Right atrium auricular region (tissue), 2 donors: ENCODE measurements around the gene KCTD19. TPM values are rescaled to one million over a fixed set of nuclear protein-coding genes. Genes with fewer than 3 reads are reported as not detected.

Experiments
- DNase-seq: peaks from one replicate; pipeline ENCODE4 v3.0.0-alpha.2; 2019; ENCODE audit warnings: low spot score
- H3K27ac ChIP-seq, 2 donors: fragments of 200-600 bp; sonication (generic); 1 replicate in 1 of 2; 2 replicates in 1 of 2; pipeline ENCODE4 v1.5.1; 2016 to 2019
- H3K27me3 ChIP-seq, 2 donors: fragments of 200-600 bp; sonication (generic); one replicate each; pipeline versions ENCODE4 v1.5.1 to v1.6.0; 2017 to 2019
- H3K36me3 ChIP-seq: fragments of 200-600 bp; sonication (generic); one replicate; pipeline ENCODE4 v1.5.1; 2016
- H3K4me1 ChIP-seq, 2 donors: fragments of 200-600 bp; sonication (generic); one replicate each; pipeline versions ENCODE4 v1.5.1 to v1.6.0; 2017 to 2019
- H3K4me3 ChIP-seq, 2 donors: fragments of 200-600 bp; sonication (generic); 1 replicate in 1 of 2; 2 replicates in 1 of 2; pipeline ENCODE4 v1.5.1; 2017 to 2019; ENCODE audit warnings: mild to moderate bottlenecking in 1 of 2, moderate library complexity in 1 of 2
- H3K9me3 ChIP-seq, 2 donors: fragments of 200-600 bp; sonication (generic); one replicate each; pipeline ENCODE4 v1.5.1; 2019
- total RNA-seq, 2 donors: library from RNA; depleted of rRNA; stranded (reverse); fragments of >200 nt; gene quantifications; one replicate each; pipeline ENCODE4 v1.1.0, GENCODE V29; 2016
- TF ChIP-seq, protein P1 (sequence below), 2 donors: fragments of 200-600 bp; sonication (generic); IDR thresholded peaks; one replicate each; pipeline ENCODE4 v1.5.1; 2019; ENCODE audit warnings: antibody characterized with exemption in 2 of 2

The KCTD19 gene
- total RNA-seq, 2 donors from 2014 or later: 0.08 TPM; not detected in 1

GRCh38 chr16:67294171-67294757 is 32.3 kb downstream of the KCTD19 start:
- TF ChIP-seq, protein P1, sequence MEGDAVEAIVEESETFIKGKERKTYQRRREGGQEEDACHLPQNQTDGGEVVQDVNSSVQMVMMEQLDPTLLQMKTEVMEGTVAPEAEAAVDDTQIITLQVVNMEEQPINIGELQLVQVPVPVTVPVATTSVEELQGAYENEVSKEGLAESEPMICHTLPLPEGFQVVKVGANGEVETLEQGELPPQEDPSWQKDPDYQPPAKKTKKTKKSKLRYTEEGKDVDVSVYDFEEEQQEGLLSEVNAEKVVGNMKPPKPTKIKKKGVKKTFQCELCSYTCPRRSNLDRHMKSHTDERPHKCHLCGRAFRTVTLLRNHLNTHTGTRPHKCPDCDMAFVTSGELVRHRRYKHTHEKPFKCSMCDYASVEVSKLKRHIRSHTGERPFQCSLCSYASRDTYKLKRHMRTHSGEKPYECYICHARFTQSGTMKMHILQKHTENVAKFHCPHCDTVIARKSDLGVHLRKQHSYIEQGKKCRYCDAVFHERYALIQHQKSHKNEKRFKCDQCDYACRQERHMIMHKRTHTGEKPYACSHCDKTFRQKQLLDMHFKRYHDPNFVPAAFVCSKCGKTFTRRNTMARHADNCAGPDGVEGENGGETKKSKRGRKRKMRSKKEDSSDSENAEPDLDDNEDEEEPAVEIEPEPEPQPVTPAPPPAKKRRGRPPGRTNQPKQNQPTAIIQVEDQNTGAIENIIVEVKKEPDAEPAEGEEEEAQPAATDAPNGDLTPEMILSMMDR (IDR thresholded peaks at IDR 0.05): no peak
- DNase-seq: no peak

DNA sequence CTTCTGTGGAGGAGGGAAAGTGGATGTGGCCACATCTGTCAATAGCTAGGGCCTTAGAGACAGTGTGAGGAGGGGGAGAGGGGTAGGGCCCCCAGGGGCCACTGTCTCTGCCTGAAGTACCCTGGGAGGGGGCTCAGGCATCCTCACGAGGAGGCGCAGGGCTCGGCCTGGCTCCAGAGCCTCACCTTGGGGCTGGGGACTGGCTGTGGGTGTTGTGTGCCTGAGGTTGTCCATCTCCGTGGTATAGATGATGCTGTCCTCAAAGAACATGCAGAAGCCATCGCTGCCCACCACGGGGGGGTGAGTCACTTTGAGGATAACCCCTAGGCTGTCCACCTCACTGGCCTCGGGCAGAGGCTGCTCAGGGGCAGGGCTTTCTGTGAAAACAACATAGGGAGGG is 35.1 kb downstream of the KCTD19 start:
- H3K27me3 ChIP-seq: no peaks in the 10 kb centered on the region
- TF ChIP-seq, protein P1 (IDR thresholded peaks at IDR 0.05): no peak
- H3K9me3 ChIP-seq: no peaks in the 10 kb centered on the region
- no peak overlapping the region for H3K27ac ChIP-seq
- H3K36me3 ChIP-seq: no peaks in the 10 kb centered on the region
- DNase-seq: no peak
- no peak overlapping the region for H3K4me3 ChIP-seq
- H3K4me1 ChIP-seq: no peaks in the 10 kb centered on the region

More at GRCh38 chr16:67294171-67294757, 32.3 kb downstream of the KCTD19 start:
- Histone ChIP-seq H3K27ac (no peak overlapping the region), H3K36me3 (no peaks in the 10 kb centered on the region), H3K27me3 (no peaks in the 10 kb centered on the region), H3K4me3 (no peak overlapping the region), H3K4me1 (no peaks in the 10 kb centered on the region), H3K9me3 (no peaks in the 10 kb centered on the region)

DNA sequence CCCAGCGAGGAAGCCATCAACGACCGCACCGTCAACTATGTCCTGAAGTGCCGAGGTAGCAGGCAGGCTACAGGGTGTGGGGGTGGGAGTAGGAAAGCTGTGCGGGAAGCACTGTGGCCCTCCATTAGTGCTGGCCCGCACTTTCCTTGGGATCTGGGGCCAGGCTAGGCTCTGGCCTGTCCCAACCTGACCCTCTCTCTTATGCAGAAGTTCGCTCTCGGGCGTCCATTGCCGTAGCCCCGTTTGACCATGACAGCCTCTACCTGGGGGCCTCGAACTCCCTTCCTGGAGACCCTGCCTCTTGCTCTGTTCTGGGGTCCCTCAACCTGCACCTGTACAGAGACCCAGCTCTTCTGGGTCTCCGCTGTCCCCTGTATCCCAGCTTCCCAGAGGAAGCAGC is 38.6 kb downstream of the KCTD19 start:
- TF ChIP-seq, protein P1 (IDR thresholded peaks at IDR 0.05): no peak
- no peaks in the 10 kb centered on the region for H3K4me1 ChIP-seq
- H3K9me3 ChIP-seq: no peaks in the 10 kb centered on the region
- no peak overlapping the region for H3K27ac ChIP-seq
- H3K36me3 ChIP-seq: no peaks in the 10 kb centered on the region
- DNase-seq: no peak
- no peaks in the 10 kb centered on the region for H3K27me3 ChIP-seq
- no peak overlapping the region for H3K4me3 ChIP-seq

GRCh38 chr16:67286441-67287235 is 39.9 kb downstream of the KCTD19 start:
- no peak overlapping the region for H3K27ac ChIP-seq
- DNase-seq: no peak
- no peak overlapping the region for H3K4me3 ChIP-seq
- H3K36me3 ChIP-seq: no peaks in the 10 kb centered on the region
- no peaks in the 10 kb centered on the region for H3K4me1 ChIP-seq
- no peaks in the 10 kb centered on the region for H3K9me3 ChIP-seq
- TF ChIP-seq, protein P1 (IDR thresholded peaks at IDR 0.05): no peak
- H3K27me3 ChIP-seq: no peaks in the 10 kb centered on the region

GRCh38 chr16:67284699-67285646 is 41.6 kb downstream of the KCTD19 start:
- no peak overlapping the region for H3K27ac ChIP-seq
- DNase-seq: no peak
- no peak overlapping the region for H3K4me3 ChIP-seq
- H3K4me1 ChIP-seq: no peaks in the 10 kb centered on the region
- TF ChIP-seq, protein P1 (IDR thresholded peaks at IDR 0.05): peak; percentile 43 to 61
- H3K36me3 ChIP-seq: no peaks in the 10 kb centered on the region
- no peaks in the 10 kb centered on the region for H3K27me3 ChIP-seq
- H3K9me3 ChIP-seq: no peaks in the 10 kb centered on the region
